Measurements from ENCODE around the gene U2AF2. TPM values are rescaled to one million over a fixed set of nuclear protein-coding genes. Genes with fewer than 3 reads are reported as not detected.
A peak's percentile ranks its signal among the peaks of the same experiment; 100 is the strongest.

Gene U2AF2
- total RNA-seq, 1 donor from 2014 or later: 194 TPM

DNA sequence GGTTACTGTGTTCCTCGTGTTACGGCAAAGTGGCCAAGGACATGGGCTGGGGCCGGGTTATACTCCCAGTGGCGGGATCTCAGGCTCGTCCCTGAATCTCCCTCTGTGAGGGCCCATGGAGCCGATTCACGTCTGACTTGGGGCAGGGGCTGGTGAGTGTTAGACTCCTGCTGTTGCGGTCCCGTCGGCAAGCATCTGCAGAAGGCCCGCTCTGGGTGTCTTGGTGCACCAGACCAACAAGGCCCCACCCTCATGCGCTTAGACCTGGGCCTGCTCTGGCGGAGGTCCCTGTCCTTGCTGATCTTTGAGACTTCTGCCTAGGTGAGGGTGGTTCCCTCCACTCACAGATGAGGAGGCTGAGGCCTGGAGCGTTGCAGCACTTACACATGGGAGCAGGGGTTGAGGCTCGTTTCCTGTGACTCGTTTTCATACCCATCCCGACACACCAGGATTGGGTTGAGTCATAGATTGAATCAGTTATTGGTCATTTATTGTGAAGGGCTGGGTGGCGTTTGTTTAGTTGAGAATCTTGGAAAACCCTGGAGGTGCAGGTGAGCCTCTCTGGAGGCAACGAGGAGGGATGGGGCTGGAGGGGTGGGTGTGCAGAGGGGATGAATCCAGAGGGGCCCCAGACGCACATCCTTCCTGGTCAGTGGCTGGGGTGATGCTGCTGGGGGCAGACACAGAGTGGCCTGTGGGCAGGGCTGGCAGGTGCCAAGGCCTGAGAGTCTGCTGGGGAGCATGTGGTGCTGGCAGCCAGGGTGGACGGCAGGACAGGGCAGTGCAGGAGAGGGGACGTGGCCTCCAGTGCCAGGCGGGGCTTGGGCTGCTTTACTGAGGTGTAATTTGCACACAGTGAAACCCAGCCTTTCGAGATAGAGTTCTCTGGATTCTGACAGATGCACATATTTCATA is 24.8 kb downstream of the U2AF2 start:
- DNase-seq (ENCODE audit: low read depth): no peak
- Histone ChIP-seq H3K27ac (ENCODE audit: low read depth, low read length) (no peak overlapping the region), H3K4me3 (ENCODE audit: insufficient read depth, low read depth, low read length) (no peak overlapping the region), H3K9me3 (ENCODE audit: insufficient read depth, low read depth, low read length) (no peaks in the 10 kb centered on the region), H3K79me2 (ENCODE audit: insufficient read depth, low read length) (peaks cover 92% of the 10 kb centered on the region), H3K36me3 (ENCODE audit: insufficient read depth, low read length) (peaks cover 4% of the 10 kb centered on the region), H3K4me1 (ENCODE audit: insufficient read depth, low read length) (peaks cover 26% of the 10 kb centered on the region), H3K27me3 (ENCODE audit: insufficient read depth, low read length) (no peaks in the 10 kb centered on the region), H3K4me2 (ENCODE audit: low read length) (no peak overlapping the region), H4K20me1 (ENCODE audit: insufficient read depth, low read length) (peaks cover 87% of the 10 kb centered on the region), H2AFZ (ENCODE audit: low read depth, low read length) (no peak overlapping the region), H3K9ac (ENCODE audit: low read length) (no peak overlapping the region)
- no peak for FAIRE-seq
- H3K4me1 Mint-ChIP-seq (ENCODE audit: low read depth, unreplicated experiment): peaks cover 31% of the 10 kb centered on the region
- TF ChIP-seq, protein P1, sequence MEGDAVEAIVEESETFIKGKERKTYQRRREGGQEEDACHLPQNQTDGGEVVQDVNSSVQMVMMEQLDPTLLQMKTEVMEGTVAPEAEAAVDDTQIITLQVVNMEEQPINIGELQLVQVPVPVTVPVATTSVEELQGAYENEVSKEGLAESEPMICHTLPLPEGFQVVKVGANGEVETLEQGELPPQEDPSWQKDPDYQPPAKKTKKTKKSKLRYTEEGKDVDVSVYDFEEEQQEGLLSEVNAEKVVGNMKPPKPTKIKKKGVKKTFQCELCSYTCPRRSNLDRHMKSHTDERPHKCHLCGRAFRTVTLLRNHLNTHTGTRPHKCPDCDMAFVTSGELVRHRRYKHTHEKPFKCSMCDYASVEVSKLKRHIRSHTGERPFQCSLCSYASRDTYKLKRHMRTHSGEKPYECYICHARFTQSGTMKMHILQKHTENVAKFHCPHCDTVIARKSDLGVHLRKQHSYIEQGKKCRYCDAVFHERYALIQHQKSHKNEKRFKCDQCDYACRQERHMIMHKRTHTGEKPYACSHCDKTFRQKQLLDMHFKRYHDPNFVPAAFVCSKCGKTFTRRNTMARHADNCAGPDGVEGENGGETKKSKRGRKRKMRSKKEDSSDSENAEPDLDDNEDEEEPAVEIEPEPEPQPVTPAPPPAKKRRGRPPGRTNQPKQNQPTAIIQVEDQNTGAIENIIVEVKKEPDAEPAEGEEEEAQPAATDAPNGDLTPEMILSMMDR (IDR thresholded peaks at IDR 0.05; ENCODE audit: insufficient read depth, low read depth, low read length): no peak
- no peak for TF ChIP-seq EZH2 (IDR thresholded peaks at IDR 0.05; ENCODE audit: insufficient read depth, low read length)
- H3K36me3 Mint-ChIP-seq (ENCODE audit: low read depth, unreplicated experiment): peaks cover 19% of the 10 kb centered on the region
- peak overlapping the region; percentile 69 for H3K27ac Mint-ChIP-seq (ENCODE audit: unreplicated experiment)
- peak overlapping the region; percentile 16 for H3K4me3 Mint-ChIP-seq (ENCODE audit: unreplicated experiment)
- H3K9me3 Mint-ChIP-seq (ENCODE audit: unreplicated experiment): no peaks in the 10 kb centered on the region
- no peaks in the 10 kb centered on the region for H3K27me3 Mint-ChIP-seq (ENCODE audit: low read depth, unreplicated experiment)

DNA sequence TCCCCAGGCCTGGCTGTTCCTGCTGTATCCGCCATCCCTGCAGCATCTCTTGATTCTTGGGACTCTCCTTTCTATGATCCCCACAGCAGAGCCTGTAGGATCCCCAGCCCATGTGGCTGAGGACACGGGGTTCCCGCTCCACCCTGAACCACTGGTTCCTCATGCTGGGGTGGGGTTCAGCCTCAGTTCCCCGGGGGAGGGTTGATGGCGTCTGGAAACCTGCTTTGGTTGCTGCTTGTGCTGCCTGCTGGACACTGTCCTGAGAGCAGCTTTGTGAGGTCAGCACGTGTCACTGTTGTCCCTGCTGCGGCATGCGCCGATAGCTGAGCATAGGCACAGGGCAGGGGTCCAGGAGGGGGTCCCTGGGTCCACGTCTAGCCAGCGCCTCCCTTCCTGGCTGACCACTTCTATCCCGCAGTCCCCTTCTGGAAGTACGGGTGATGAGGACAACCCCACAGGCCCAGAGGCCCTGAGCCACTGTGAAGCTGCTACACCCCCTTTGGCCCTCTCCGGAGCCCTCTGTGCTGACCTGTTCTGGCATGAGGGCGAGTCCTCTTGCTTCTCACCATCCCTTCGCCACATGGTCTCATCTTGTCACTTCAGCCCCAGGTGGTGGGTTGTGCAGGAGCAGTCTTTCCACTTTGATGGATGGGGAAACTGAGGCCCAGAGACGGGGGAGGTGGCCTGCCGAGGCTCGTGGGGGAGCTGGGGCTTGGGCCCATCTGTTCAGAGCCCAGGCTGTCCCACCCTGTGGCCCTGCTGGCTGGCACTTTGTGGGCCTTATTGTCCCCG is 25.7 kb downstream of the U2AF2 start:
- H4K20me1 ChIP-seq (ENCODE audit: insufficient read depth, low read length): peaks cover 93% of the 10 kb centered on the region

More for the DNA sequence above, 25.7 kb downstream of the U2AF2 start:
- no peak overlapping the region for H2AFZ ChIP-seq (ENCODE audit: low read depth, low read length)
- H3K27me3 ChIP-seq (ENCODE audit: insufficient read depth, low read length): no peaks in the 10 kb centered on the region
- Mint-ChIP-seq H3K27me3 (ENCODE audit: low read depth, unreplicated experiment) (no peaks in the 10 kb centered on the region), H3K9me3 (ENCODE audit: unreplicated experiment) (no peaks in the 10 kb centered on the region), H3K4me3 (ENCODE audit: unreplicated experiment) (no peak overlapping the region), H3K4me1 (ENCODE audit: low read depth, unreplicated experiment) (peaks cover 31% of the 10 kb centered on the region), H3K27ac (ENCODE audit: unreplicated experiment) (no peak overlapping the region), H3K36me3 (ENCODE audit: low read depth, unreplicated experiment) (peaks cover 19% of the 10 kb centered on the region)
- TF ChIP-seq, protein P1 (IDR thresholded peaks at IDR 0.05; ENCODE audit: insufficient read depth, low read depth, low read length): no peak
- no peak for TF ChIP-seq EZH2 (IDR thresholded peaks at IDR 0.05; ENCODE audit: insufficient read depth, low read length)
- FAIRE-seq: no peak
- no peaks in the 10 kb centered on the region for H3K9me3 ChIP-seq (ENCODE audit: insufficient read depth, low read depth, low read length)
- no peak overlapping the region for H3K9ac ChIP-seq (ENCODE audit: low read length)
- no peak overlapping the region for H3K4me2 ChIP-seq (ENCODE audit: low read length)
- peaks cover 95% of the 10 kb centered on the region for H3K79me2 ChIP-seq (ENCODE audit: insufficient read depth, low read length)
- H3K4me1 ChIP-seq (ENCODE audit: insufficient read depth, low read length): peaks cover 26% of the 10 kb centered on the region
- H3K27ac ChIP-seq (ENCODE audit: low read depth, low read length): peak overlapping the region; percentile 6
- H3K36me3 ChIP-seq (ENCODE audit: insufficient read depth, low read length): peaks cover 4% of the 10 kb centered on the region
- DNase-seq (ENCODE audit: low read depth): no peak
- H3K4me3 ChIP-seq (ENCODE audit: insufficient read depth, low read depth, low read length): no peak overlapping the region

Measured in astrocyte (in vitro differentiated cells and primary cell).